Transverse colon (tissue), 4 donors: ENCODE data around the gene AP4B1.

Source experiments
- POLR2A ChIP-seq: fragments of 450-650 bp; IDR thresholded peaks from one replicate; pipeline ENCODE4 v1.6.1; 2016; ENCODE audit warnings: antibody characterized with exemption, mild to moderate bottlenecking, moderate library complexity
- POLR2AphosphoS5 ChIP-seq, 3 donors: sonication (generic); formaldehyde crosslinking; IDR thresholded peaks; one replicate each; pipeline ENCODE4 v1.6.1; 2016; ENCODE audit warnings: antibody characterized with exemption in 3 of 3
- TF ChIP-seq, protein P1 (sequence below), 5 experiments: fragments of 200-600 bp in 3 of 5; fragments of 450-650 bp in 2 of 5; sonication (generic) in 3 of 5; IDR thresholded peaks; 1 replicate in 2 of 5; 2 replicates in 3 of 5; pipeline ENCODE4 v1.5.1; 2016 to 2017; ENCODE audit warnings: antibody characterized with exemption in 5 of 5, inconsistent platforms in 3 of 5, mild to moderate bottlenecking in 2 of 5, moderate library complexity in 1 of 5

DNA sequence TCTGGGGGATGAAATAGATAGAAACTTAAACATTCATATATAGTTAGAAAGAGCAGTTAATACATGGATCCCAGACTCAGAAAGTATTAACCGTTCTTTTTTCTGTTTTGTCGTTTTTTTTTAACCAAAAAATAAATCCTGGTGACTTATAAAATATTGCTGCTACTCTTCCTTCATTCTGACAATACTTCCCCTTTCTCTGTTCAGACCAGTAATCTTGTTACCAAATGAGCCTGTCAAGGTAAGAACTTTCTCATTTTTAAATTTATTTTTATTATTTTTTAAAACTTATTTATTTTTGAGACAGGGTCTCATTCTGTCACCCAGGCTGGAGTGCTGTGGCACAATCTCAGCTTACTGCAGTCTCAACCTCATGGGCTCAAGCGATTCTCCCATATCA, 46.8 kb downstream of the AP4B1 start:
- TF ChIP-seq, protein P1, sequence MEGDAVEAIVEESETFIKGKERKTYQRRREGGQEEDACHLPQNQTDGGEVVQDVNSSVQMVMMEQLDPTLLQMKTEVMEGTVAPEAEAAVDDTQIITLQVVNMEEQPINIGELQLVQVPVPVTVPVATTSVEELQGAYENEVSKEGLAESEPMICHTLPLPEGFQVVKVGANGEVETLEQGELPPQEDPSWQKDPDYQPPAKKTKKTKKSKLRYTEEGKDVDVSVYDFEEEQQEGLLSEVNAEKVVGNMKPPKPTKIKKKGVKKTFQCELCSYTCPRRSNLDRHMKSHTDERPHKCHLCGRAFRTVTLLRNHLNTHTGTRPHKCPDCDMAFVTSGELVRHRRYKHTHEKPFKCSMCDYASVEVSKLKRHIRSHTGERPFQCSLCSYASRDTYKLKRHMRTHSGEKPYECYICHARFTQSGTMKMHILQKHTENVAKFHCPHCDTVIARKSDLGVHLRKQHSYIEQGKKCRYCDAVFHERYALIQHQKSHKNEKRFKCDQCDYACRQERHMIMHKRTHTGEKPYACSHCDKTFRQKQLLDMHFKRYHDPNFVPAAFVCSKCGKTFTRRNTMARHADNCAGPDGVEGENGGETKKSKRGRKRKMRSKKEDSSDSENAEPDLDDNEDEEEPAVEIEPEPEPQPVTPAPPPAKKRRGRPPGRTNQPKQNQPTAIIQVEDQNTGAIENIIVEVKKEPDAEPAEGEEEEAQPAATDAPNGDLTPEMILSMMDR (IDR thresholded peaks at IDR 0.05) = no peak
- TF ChIP-seq POLR2AphosphoS5 (IDR thresholded peaks at IDR 0.05) = no peak
- TF ChIP-seq POLR2A = no peak
